NCI-H748 (cell line): ENCODE measurements around the gene SLC9C2.
"Not testable (repeated sequence)": the region's sequence is repeated elsewhere in the genome, so short reads cannot be mapped to it uniquely, and the experiment has no call there.

Experiments
- DNase-seq: peaks from one replicate; lab custom pipeline; 2025; ENCODE audit not compliant: unreplicated experiment; lab: John Stamatoyannopoulos, UW

The SLC9C2 gene

DNA sequence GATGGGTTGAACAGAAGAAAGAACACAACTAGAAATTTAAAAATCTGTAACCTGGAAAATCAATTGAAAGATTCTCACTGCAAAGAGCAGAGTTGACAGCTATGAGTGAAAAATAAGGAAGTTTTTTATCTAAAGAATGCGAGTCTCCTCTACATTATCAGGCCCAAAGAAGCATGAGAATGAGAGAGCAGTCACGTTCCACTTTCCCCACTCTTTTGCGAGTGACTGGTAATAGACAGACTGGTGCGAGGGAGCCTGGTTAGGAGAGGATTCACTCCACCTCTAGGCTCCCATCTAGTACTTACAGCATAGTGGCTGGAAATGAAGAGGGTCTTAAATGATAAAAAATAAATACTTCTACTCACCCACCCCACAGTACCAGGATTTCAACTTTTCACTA is 73.8 kb downstream of the SLC9C2 start:
- DNase-seq: no peak

DNA sequence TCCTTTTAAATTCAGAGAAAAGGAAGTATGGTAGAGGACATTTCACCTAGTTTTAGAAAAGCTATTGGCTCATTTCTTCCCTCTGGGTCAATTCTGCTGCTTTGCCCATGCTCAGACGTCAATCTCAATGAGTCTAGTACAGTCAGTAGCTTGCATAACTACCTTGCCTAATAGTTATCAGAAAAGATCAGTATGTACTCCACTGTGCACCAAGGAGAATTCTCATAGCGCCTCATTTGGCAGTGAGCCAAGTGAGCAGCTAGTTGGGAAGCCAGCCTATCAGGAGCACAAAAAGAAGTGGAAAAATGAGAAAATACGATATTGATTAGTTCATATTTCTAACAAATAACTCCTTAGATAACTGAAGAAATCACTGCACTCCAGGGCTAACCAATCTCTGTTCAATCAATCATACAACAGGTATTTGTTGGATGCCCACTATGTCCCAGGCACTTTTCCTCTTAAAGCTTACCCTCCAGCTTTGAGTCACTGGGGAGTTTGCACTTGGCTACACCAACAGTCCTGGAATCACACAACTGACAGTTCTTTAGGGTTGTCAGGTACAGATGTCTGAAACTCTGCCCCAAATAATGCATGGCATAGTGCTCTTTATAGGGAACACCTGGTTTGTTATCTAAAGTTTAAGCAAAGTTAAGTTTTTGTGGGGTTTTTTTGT is 75.6 kb downstream of the SLC9C2 start:
- DNase-seq: peak; percentile 14

- DNase-seq: no peak
Observed at GRCh38 chr1:173525926-173526325, 76.9 kb downstream of the SLC9C2 start.

DNA sequence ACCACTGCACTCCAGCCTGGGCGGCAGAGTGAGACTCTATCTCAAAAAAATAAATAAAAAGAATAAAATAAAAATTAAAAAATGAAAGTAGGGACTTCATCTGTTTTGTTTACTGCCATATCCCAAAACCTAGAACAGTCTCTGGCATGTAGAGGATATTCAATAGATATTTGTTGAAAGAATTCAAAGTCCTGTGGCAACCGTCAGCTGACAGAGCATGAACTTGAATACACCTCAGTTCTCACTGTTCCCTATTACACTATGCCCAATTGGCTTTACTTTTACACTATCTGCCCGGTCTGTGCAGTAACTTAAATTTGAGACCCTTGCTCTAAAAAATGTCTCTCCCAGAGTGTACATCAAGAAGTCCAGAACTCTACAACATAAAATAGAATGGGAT is 79.5 kb downstream of the SLC9C2 start:
- DNase-seq: no peak

DNA sequence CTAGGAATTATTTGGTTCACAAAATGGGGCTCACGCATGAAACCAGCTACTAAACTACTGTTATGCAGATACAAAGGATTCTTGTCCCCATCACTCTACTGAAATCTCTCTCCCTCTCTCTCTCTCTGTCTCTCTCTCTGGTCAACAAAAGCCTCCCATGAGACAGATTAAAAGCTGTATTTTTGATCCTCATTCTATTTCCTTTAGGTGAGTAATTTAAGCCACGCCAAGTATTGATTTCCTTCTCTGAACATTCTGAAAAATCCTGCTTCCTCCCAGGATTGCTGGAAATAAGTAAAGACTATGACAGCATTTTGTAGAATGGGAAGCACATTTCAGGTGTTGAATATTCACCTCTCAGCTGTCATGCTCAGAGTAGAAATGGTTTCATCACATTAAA is 82.1 kb downstream of the SLC9C2 start:
- no peak for DNase-seq

GRCh38 chr1:173514503-173514902 is 88.4 kb downstream of the SLC9C2 start:
- DNase-seq: not testable (repeated sequence)

GRCh38 chr1:173509797-173510196 is 93.1 kb downstream of the SLC9C2 start:
- DNase-seq: no peak

DNA sequence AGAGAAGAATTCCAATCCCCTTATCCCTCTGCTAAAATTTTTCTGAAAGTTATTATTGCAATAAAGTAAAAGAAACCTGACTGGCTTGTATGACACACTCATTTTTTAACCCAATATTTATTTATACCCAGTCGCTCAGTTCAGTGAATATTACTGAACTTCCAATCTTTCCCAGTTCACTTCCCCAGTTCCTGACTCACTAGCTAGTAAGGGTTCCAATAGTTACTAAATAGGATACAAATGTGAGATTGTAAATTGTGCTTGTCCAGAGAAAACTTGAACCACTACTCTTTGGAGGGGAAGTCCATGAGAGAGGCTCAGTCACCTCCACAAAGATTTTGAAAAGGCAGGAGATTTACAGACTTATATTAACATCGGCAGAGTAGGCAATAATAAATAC is 94.3 kb downstream of the SLC9C2 start:
- no peak for DNase-seq

DNA sequence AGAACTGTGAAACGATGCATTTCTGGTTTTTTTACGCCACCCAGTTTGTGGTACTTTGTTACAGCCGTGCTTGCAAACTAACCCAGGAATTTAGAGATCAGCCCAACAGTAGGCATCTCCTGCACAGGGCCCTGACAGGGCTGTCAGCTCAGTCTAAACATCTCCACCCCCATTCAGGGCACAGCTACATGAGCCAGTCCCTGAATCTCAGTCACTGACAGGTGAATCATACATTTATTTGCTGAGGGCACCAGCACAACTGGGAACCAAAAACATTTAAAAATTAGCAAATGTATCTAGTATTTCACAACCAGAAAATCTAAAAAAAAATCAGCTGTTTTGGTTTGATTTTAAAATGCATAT is 95.0 kb downstream of the SLC9C2 start:
- no peak for DNase-seq

GRCh38 chr1:173507205-173507846 is 95.5 kb downstream of the SLC9C2 start:
- DNase-seq: peak; percentile 20

GRCh38 chr1:173506437-173506836 is 96.4 kb downstream of the SLC9C2 start:
- DNase-seq: peak; percentile 12

- no peak for DNase-seq
Observed at GRCh38 chr1:173505391-173505790, 97.5 kb downstream of the SLC9C2 start.

- DNase-seq: peak; percentile 45
Observed at GRCh38 chr1:173504268-173504667, 98.6 kb downstream of the SLC9C2 start.

GRCh38 chr1:173503391-173503790 is 99.5 kb downstream of the SLC9C2 start:
- no peak for DNase-seq

GRCh38 chr1:173502104-173502503 is 100.8 kb downstream of the SLC9C2 start:
- no peak for DNase-seq

DNA sequence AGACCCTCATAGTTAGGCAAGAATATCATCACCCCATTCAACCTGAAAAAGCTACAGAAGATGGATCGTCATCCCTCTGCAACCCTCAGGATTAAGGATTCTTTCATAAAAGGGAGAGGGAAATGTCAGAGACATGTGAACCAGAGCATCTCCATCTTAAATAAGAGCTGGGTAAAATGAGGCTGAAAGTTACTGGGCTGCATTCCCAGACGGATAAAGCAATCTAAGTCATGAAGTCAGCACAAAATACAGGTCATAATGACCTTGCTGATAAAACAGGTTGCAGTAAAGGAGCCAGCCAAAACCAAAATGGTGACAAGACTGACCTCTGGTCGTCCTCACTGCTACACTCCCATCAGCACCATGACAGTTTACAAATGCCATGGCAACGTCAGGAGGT is 103.1 kb downstream of the SLC9C2 start:
- DNase-seq: no peak

DNA sequence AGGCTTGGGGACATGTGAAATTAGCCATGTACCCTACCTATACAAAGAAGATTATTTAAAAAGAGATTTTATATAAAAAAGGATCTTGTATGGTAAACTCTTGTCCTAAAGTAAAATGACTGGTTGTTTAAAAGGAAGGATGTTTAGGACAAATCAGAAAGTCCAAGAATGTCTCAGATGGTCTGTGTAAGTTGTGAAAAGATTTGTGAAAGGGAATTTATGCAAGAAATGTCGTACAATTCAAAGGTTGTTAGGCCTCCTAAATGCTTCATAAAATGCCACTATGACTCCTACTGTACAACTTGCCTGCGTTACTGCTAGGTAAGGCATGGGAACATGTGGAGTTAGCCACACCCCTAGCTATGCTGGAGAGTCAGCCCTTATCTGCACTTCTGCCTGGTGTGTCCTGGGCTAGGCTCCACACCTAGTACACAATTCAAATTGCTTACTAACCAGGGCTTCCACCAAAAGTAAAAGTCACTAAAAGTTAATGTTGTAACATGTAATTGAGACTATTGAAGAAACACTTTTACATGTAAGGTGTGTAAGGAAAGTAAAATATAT is 106.0 kb downstream of the SLC9C2 start:
- DNase-seq: no peak

- DNase-seq: no peak
Observed at GRCh38 chr1:173495609-173496267, 107.1 kb downstream of the SLC9C2 start.

- not testable (repeated sequence) for DNase-seq
Observed at GRCh38 chr1:173493125-173493524, 109.7 kb downstream of the SLC9C2 start.

- DNase-seq: no peak
Observed at GRCh38 chr1:173491508-173491907, 111.4 kb downstream of the SLC9C2 start.

GRCh38 chr1:173489929-173490328 is 112.9 kb downstream of the SLC9C2 start:
- no peak for DNase-seq

- no peak for DNase-seq
Observed at GRCh38 chr1:173489149-173489600, 113.7 kb downstream of the SLC9C2 start.
